ENCODE measurements around the gene TMEM238L. TPM values are rescaled to one million over a fixed set of nuclear protein-coding genes. Genes with fewer than 3 reads are reported as not detected.
"Not testable (repeated sequence)": the region's sequence is repeated elsewhere in the genome, so short reads cannot be mapped to it uniquely, and the experiment has no call there.

The TMEM238L gene, protein sequence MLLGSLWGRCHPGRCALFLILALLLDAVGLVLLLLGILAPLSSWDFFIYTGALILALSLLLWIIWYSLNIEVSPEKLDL
- not detected in 2 replicates for total RNA-seq
- not detected in 2 replicates for polyA plus RNA-seq

DNA sequence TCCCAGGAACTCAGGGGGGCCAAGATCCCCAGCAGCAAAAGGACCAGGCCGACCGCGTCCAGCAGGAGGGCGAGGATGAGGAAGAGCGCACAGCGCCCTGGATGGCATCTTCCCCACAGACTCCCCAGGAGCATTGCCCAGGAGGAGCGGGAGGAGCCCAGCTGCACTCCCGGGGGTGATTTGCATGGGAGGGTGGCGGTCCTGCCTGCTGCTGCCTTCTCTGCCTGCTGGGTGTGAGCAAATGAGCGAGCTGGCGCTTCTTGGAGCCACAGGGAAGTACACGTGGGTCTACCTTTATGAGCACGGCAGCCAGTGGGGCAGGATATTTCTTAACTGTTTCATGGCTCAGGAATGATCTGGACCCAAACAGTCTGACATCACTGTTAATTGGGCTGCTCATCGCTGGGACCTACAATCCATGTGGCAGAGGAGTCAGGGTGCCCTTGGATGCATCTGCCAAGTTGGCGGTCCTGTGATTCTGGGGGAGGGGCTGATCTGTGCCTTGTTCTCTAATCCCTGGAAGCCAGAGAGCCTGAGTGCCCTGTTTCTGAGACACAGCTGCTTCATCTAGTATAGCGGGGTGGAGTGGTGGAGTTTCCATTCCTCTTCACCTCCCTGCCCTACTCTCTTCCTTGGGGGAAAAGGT lies at the start of gene TMEM238L:
TSS of gene TMEM238L (minus strand) at position 270 of the 646 bp plus-strand sequence. CDS start at position 134, 136 bp downstream.
- H3K4me1 ChIP-seq (ENCODE audit: low read depth): no peaks in the 10 kb centered on the region
- no peaks in the 10 kb centered on the region for H3K9me3 ChIP-seq (ENCODE audit: low read depth)
- no peak for DNase-seq (ENCODE audit: low read depth in 1 of 2, low spot score in 1 of 2)
- H3K36me3 ChIP-seq: no peaks in the 10 kb centered on the region
- H3K27me3 ChIP-seq: no peaks in the 10 kb centered on the region
- TF ChIP-seq, protein P1, sequence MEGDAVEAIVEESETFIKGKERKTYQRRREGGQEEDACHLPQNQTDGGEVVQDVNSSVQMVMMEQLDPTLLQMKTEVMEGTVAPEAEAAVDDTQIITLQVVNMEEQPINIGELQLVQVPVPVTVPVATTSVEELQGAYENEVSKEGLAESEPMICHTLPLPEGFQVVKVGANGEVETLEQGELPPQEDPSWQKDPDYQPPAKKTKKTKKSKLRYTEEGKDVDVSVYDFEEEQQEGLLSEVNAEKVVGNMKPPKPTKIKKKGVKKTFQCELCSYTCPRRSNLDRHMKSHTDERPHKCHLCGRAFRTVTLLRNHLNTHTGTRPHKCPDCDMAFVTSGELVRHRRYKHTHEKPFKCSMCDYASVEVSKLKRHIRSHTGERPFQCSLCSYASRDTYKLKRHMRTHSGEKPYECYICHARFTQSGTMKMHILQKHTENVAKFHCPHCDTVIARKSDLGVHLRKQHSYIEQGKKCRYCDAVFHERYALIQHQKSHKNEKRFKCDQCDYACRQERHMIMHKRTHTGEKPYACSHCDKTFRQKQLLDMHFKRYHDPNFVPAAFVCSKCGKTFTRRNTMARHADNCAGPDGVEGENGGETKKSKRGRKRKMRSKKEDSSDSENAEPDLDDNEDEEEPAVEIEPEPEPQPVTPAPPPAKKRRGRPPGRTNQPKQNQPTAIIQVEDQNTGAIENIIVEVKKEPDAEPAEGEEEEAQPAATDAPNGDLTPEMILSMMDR (IDR thresholded peaks at IDR 0.05; ENCODE audit: low read depth, low read length): no peak
- H3K27ac ChIP-seq: no peak within 1 kb of the TSS
- H3K4me3 ChIP-seq: no peak within 1 kb of the TSS

DNA sequence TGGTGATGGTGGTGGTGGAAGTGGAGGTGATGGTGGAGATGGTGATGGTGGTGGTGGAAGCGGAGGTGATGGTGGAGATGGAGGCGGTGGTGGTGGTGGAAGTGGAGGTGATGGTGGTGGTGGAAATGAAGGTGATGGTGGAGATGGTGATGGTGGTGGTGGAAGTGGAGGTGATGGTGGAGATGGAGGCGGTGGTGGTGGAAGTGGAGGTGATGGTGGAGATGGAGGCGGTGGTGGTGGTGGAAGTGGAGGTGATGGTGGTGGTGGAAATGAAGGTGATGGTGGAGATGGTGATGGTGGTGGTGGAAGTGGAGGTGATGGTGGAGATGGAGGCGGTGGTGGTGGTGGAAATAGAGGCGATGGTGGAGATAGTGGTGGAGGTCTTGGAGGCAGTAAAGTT lies 42.7 kb upstream of the TMEM238L start:
- H3K36me3 ChIP-seq; DNase-seq (ENCODE audit: low read depth in 1 of 2, low spot score in 1 of 2): not testable (repeated sequence)

DNA sequence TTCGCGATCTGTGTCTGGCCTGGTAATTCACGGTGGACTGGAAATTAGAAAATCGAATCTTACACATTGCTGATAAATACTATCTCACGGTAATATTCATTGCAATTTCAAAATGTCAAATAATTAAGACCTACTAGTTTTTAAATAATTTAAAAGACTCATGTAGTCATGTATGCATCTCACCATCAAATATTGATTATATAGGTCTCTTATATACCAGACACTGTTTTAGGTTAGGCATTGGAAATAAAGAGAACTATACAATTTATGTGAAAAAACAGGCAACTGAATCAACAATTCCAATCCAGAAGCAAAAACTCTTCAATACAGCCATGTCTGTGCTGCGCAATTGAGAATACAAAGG lies 41.5 kb upstream of the TMEM238L start:
- Histone ChIP-seq H3K4me1 (ENCODE audit: low read depth) (peaks cover 17% of the 10 kb centered on the region), H3K4me3 (no peak overlapping the region), H3K27ac (no peak overlapping the region), H3K9me3 (ENCODE audit: low read depth) (no peaks in the 10 kb centered on the region), H3K36me3 (no peaks in the 10 kb centered on the region), H3K27me3 (no peaks in the 10 kb centered on the region)
- DNase-seq (ENCODE audit: low read depth in 1 of 2, low spot score in 1 of 2): no peak
- TF ChIP-seq, protein P1 (IDR thresholded peaks at IDR 0.05; ENCODE audit: low read depth, low read length): no peak

More for the DNA sequence above, 42.7 kb upstream of the TMEM238L start:
- not testable (repeated sequence) for H3K4me3 ChIP-seq; H3K27me3 ChIP-seq; H3K27ac ChIP-seq; H3K9me3 ChIP-seq (ENCODE audit: low read depth)
- peaks cover 17% of the 10 kb centered on the region for H3K4me1 ChIP-seq (ENCODE audit: low read depth)

DNA sequence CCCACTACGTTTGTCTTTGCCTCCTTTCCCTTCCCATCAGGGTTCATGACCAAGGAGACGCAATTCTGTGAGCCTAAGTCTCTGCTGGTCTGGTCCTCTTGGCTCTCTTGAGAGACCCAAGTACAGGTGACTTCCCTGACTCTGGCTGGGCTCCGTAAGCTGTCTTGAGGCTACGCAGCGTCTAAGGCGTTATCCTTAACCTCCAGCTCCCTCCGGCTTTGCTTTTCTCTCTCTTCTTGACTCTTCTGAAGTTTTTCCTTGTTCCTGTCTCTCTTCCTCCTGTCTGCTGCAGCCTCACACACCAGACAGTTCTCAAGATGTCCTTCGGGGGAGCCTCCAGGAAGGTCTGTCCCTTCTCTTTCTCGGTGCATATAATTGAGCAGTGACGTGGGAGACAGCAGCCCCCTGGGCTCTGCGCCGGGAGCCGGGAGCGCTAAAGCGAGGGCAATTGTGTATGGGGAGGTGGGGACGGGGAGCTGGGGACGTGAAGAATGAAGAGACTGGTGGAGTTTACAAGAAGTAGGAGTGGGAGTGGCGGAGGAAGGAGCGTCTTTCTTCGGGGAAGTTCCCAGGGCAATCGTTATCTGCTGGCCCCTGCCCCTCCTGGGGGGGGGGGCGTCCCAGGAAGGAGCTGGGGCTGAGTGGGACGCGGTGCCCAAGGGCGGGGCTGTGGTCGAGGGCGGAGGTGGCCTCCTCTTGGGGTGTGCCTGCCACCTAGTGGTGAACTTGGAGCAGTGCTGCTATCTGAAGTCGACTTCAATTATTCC lies 40.9 kb upstream of the TMEM238L start:
- Histone ChIP-seq H3K9me3 (ENCODE audit: low read depth) (no peaks in the 10 kb centered on the region), H3K4me3 (peak overlapping the region; percentile 36), H3K36me3 (no peaks in the 10 kb centered on the region), H3K27me3 (no peaks in the 10 kb centered on the region), H3K27ac (no peak overlapping the region), H3K4me1 (ENCODE audit: low read depth) (peaks cover 17% of the 10 kb centered on the region)
- TF ChIP-seq, protein P1 (IDR thresholded peaks at IDR 0.05; ENCODE audit: low read depth, low read length): peak; percentile 92
- DNase-seq (ENCODE audit: low read depth in 1 of 2, low spot score in 1 of 2): peak; percentile 77 to 87

DNA sequence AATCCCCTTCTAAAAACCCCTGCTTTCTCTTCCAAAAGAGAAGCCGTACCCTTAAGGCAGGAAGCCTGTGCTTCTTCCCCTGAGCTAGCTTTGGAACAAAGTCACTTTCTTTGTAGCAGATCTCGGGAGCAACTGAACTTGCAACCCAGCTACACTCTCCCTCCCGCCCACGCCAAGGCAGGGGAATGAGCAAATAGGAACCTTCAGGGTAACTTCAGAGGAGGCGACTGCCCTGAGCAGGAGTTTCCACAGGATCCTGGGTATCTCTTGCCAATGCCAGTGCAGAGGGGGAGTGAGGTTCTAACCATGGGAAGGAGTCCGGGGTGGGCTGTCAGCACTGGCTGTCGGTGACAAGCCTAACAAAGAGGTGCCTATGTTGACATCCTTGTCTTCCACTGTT lies 39.9 kb upstream of the TMEM238L start:
- Histone ChIP-seq H3K27me3 (no peaks in the 10 kb centered on the region), H3K4me3 (no peak overlapping the region), H3K9me3 (ENCODE audit: low read depth) (no peaks in the 10 kb centered on the region), H3K4me1 (ENCODE audit: low read depth) (peaks cover 17% of the 10 kb centered on the region), H3K36me3 (no peaks in the 10 kb centered on the region), H3K27ac (peak overlapping the region; percentile 61)
- TF ChIP-seq, protein P1 (IDR thresholded peaks at IDR 0.05; ENCODE audit: low read depth, low read length): no peak
- peak; percentile 45 to 57 for DNase-seq (ENCODE audit: low read depth in 1 of 2, low spot score in 1 of 2)

DNA sequence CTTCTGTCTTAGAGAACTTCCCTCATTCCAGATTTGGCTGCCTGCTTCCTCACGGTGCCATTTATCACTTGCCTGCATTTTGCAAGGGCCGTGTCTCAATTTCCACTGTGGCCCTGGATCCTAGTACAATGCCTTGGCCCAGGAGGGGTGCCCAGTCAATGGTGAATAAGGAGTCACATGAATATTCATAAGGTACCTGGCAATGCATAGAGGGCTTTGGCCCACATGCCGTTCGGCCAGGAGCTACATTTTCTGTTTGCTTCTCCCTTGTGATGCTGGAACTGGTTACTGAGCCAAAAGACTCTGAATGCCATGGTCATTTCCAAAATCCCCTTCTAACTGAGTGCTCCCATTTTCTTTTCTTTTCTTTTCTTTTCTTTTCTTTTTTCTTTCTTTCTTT lies 38.8 kb upstream of the TMEM238L start:
- TF ChIP-seq, protein P1 (IDR thresholded peaks at IDR 0.05; ENCODE audit: low read depth, low read length): no peak
- no peaks in the 10 kb centered on the region for H3K27me3 ChIP-seq
- no peak for DNase-seq (ENCODE audit: low read depth in 1 of 2, low spot score in 1 of 2)

More for the DNA sequence above, 38.8 kb upstream of the TMEM238L start:
- no peak overlapping the region for H3K27ac ChIP-seq
- no peaks in the 10 kb centered on the region for H3K36me3 ChIP-seq
- H3K4me3 ChIP-seq: no peak overlapping the region
- peaks cover 17% of the 10 kb centered on the region for H3K4me1 ChIP-seq (ENCODE audit: low read depth)
- no peaks in the 10 kb centered on the region for H3K9me3 ChIP-seq (ENCODE audit: low read depth)

All from cardiac muscle cell (in vitro differentiated cells and primary cell).